Globus pallidus (tissue), 1 donor: ENCODE measurements around the gene TMEM87B.
A peak's percentile ranks its signal among the peaks of the same experiment; 100 is the strongest.
"Not testable (repeated sequence)": the region's sequence is repeated elsewhere in the genome, so short reads cannot be mapped to it uniquely, and the experiment has no call there.

ENCODE experiments used
- DNase-seq: peaks from one replicate; pipeline ENCODE4 v3.0.0-alpha.2; 2015; ENCODE audit warnings: low spot score

Gene TMEM87B

GRCh38 chr2:112032689-112033465 is 22.2 kb upstream of the TMEM87B start:
- DNase-seq: peak; percentile 68

DNA sequence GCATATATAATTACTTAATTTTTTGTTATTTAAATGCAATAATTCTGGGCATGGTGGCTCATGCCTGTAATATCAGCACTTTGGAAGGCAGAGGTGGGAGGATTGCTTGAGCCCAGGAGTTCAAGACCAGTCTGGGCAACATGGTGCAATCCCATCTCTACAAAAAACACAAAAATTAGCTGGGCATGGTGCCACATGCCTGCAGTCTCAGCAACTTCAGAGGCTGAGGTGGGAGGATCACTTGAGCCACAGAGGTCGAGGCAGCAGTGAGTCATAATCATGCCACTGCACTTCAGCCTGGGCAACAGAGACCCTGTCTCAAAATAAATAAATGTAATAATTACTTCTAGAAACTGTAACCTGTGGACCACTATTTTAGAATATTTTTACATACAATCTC is 21.5 kb upstream of the TMEM87B start:
- DNase-seq: no peak

- DNase-seq: no peak
These were observed 20.1 kb upstream of the TMEM87B start for GRCh38 chr2:112034924-112035323.

DNA sequence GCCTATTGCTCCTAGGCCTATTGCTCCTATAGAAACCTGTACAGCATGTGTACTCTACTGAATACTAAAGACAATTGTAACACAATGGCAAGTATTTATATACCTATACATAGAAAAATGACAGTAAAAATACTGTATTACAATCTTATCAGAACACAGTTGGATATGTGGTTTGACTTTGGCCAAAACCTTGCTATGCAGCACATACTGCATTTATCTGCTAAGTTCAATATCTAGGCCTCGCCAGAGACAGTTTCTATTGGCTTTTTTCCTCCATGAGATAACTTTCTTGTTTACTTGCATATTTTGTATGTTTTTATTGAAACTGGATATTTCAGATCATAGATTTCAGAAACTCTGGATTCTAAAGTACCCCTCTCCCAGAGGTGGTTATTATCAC is 19.3 kb upstream of the TMEM87B start:
- DNase-seq: no peak

DNA sequence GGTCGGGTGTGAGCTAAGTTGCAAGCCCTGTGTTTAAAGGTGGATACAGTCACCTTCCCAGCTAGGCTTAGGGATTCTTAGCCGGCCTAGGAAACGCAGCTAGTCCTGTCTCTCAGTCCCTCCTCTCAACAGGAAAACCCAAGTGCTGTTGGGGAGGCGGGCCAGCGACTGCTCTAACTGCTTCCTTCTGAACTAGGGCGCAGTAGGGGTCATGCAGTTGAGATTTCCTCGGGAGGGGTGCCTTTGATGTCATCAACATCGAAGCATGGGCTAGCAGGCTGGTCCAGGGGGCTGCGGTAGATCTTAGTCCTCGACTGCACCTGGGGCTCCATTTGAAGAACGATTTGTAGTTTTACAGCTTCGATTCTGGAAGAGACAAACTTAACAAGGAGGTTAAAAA is 15.5 kb upstream of the TMEM87B start:
- DNase-seq: not testable (repeated sequence)

- DNase-seq: not testable (repeated sequence)
These were observed 15.0 kb upstream of the TMEM87B start for GRCh38 chr2:112040066-112040465.

DNA sequence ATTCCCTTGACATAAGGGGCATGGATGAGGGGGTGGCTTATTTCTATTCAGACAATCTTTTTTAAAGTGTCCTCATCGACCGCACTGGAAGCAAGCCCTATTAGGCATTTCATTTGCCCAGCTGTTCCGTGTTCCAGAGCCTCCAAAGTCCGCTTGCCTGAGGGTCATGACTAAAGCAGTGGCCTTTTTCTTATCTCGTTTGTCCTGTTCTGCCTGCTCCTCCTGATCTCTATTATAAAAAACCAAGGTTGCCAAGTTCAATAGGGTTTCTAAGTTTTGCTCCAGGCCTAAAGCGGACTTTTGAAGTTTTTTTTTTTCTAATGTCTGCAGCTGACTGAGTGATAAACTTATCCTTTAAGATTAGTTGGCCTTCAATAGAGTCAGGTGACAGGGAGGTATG is 13.6 kb upstream of the TMEM87B start:
- not testable (repeated sequence) for DNase-seq

GRCh38 chr2:112045446-112046014 is 9.5 kb upstream of the TMEM87B start:
- DNase-seq: no peak

- no peak for DNase-seq
These were observed 8.8 kb upstream of the TMEM87B start for GRCh38 chr2:112046231-112046630.

DNA sequence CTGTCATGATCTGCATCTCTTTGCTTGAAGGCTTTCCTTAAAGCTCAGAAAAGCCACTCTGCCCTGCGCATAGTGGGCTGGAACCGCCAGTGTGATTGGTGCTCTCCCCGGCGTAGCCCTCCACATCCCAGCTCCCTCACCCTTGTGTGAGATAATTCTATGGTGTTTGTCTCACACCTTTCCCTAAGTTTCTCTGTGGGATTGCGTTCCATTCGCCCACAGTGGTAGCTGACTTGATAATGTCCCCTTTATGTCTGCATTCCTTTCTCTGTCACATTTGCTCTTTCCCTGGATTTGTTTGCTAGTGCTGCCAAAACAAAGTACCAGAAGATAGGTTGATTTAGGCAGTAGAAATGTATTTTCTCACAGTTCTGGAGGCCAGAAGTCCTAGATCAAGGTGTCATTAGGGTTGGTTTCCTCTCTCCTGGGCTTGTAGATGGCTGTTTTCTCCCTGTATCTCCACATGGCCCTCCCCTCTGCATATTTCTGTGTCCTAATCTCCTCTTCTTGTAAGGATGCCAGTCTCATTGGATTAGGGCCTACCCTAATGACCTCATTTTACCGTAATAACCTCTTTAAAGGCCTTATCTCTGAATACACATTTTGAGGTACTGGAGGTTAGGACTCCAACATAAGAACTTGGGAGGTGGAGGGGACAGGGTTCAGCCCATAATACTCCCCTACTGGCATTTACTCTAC is 7.4 kb upstream of the TMEM87B start:
- no peak for DNase-seq

- no peak for DNase-seq
These were observed 6.9 kb upstream of the TMEM87B start for GRCh38 chr2:112048236-112048592.

- DNase-seq: peak; percentile 73
These were observed 6.2 kb upstream of the TMEM87B start for GRCh38 chr2:112048887-112049286.

DNA sequence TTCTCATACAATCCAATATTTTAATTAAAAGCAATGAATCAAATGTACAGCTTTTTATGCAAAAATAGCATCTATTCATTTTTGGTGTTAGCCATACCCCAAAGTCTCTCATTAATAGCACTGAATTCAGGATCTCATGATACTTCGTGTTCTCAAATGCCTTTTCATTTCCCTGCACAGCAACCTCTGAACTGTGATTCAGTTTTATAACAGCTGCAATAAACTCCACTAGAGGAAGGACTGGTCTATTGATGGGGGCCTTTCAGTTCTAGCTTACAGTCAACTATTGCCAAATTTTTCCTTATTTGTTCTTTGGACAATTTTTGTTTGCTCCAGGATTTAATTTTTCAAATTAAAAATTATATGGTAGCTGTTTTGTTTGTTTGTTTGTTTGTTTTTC is 4.8 kb upstream of the TMEM87B start:
- DNase-seq: no peak

- peak; percentile 96 for DNase-seq
These were observed 887 bp upstream of the TMEM87B start for GRCh38 chr2:112053917-112054846.

DNA sequence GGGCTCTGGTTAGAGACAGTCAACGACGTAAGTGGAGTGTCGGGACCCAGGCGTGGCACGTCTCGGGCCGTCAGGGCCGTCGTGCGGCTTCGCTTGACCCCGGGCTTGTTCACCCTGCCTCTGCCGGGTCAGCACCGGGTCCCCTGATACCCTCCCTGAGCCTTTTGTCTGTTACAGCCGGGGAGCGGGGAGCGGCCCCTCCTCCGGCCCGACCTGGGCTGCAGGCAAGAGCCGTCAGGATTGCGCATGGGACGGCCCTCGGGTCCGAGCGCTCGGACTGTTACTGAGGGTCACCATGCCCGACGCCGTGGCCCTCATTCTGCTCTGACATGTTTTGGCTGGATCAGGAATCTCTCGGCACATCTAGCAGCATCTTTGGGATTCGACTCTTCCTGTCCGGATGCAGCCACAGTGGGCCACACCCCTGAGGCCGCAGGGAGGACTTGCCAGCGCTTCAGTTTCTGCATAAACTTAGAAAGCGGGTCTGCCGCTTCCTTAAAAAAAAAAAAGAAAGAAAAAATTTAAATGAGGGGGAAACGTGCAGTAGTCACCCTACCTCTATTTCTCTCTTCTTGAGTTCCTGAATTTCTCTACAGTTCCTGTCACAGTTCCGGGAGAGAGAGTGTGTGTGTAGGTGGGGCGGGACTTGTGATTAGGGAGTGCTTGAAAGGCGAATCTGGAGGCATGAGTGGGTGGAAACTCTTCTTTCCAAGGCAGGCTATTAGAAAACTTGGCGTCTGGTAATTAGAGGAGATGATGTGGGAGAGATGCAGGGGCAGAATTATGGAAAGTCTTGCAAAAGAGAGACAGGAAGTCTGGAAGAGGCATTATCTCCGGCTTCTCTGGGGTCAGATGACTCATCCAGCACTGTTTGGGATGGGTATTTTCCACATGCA is 909 bp downstream of the TMEM87B start:
- DNase-seq: peak; percentile 55

DNA sequence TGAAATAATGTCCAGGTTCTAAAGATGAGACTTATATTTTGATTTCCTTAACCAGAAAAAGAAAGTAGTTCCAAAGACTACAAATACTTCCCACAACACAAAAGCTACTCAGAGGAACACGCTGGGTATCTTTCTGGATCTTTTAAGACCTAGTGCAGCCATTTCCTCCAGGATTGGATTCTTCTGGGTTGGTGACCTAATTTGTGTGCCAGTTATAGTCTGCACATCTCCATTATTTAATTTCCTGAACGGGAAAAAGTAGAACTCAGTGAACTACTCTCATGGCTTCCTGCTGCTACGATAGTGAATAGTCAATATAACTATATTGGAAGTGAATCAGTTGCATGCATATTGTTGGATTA is 1.5 kb downstream of the TMEM87B start:
- no peak for DNase-seq

DNA sequence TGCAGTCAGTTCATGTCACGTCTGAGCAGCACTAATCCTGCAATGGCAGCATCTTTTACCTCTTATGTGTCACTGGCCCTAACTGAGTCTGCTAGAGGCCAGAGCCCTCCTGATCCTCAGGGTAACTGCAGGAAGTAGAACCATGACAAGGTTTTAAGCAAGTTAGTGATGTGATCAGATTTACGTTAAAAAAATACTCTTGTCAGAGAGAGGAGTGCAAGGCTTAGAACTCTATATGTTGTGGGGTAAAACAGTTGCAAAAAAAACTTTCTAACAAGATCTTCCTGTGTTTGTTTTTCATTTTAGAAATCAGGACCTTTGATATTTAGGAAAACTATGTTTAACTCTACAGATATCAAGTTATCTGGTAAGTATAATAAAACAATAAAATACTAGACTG is 4.6 kb downstream of the TMEM87B start:
- no peak for DNase-seq

- DNase-seq: no peak
These were observed 6.2 kb downstream of the TMEM87B start for GRCh38 chr2:112061299-112061698.

DNA sequence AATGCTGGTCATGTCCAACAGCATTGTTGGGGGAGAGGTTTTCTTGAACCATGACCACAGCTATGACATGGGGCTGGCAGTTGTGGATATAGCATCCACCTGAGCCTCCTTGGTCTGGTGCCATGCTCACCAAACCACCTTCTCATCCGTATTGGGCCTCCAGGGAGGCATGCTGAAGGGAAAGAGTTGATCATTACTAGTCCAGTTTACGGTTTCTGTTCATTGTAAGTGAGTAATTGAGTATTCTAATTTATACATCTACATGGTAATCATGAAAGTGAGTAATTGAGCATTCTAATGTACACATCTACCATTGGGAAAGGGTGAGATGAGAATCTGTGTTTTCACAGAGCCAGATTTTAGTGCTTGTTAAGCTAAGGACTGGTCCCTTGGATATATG is 6.8 kb downstream of the TMEM87B start:
- no peak for DNase-seq

- no peak for DNase-seq
These were observed 7.8 kb downstream of the TMEM87B start for GRCh38 chr2:112062894-112063293.

GRCh38 chr2:112065486-112065885 is 10.4 kb downstream of the TMEM87B start:
- DNase-seq: no peak
